Loucy (cell line): ENCODE results near the gene EXOSC1.

ENCODE experiments used
- H2AFZ ChIP-seq: fragments of 200-600 bp; sonication (generic); 2 replicates; pipeline ENCODE4 v1.6.0; 2016; ENCODE audit warnings: antibody characterized with exemption, mild to moderate bottlenecking, low read length, moderate library complexity
- H3F3A ChIP-seq: fragments of 200-600 bp; 2 replicates; pipeline ENCODE4 v1.6.0; 2016; ENCODE audit warnings: antibody characterized with exemption, low read depth, mild to moderate bottlenecking
- H3K27me3 ChIP-seq: fragments of 200-600 bp; sonication (generic); 2 replicates; pipeline ENCODE4 v1.6.1; 2014; ENCODE audit warnings: low read length, mild to moderate bottlenecking; ENCODE audit not compliant: insufficient read depth, poor library complexity, severe bottlenecking
- H3K36me3 ChIP-seq: fragments of 200-600 bp; sonication (generic); 2 replicates; pipeline ENCODE4 v1.6.1; 2016; ENCODE audit warnings: low read length; ENCODE audit not compliant: insufficient read depth
- H3K4me1 ChIP-seq: fragments of 200-600 bp; sonication (generic); 2 replicates; pipeline ENCODE4 v1.5.1; 2014; ENCODE audit warnings: low read length, mild to moderate bottlenecking; ENCODE audit not compliant: insufficient read depth, poor library complexity, severe bottlenecking
- H3K4me2 ChIP-seq: fragments of 200-600 bp; sonication (generic); 2 replicates; pipeline ENCODE4 v1.6.0; 2014; ENCODE audit warnings: antibody characterized with exemption, low read length, low read depth, mild to moderate bottlenecking; ENCODE audit not compliant: poor library complexity, severe bottlenecking
- H3K4me3 ChIP-seq: fragments of 200-600 bp; sonication (generic); 2 replicates; pipeline ENCODE4 v1.5.1; 2014; ENCODE audit warnings: low read length, mild to moderate bottlenecking, mixed read lengths; ENCODE audit not compliant: poor library complexity, severe bottlenecking
- H3K79me2 ChIP-seq: fragments of 200-600 bp; sonication (generic); 2 replicates; pipeline ENCODE4 v1.6.1; 2014; ENCODE audit warnings: low read length; ENCODE audit not compliant: insufficient read depth
- H3K9ac ChIP-seq: fragments of 200-600 bp; sonication (generic); 2 replicates; pipeline ENCODE4 v1.6.0; 2014; ENCODE audit warnings: mild to moderate bottlenecking, low read depth, low read length, moderate library complexity; ENCODE audit not compliant: poor library complexity, severe bottlenecking
- H3K9me2 ChIP-seq: fragments of 200-600 bp; sonication (generic); replicated peaks from 2 replicates; pipeline ENCODE4 v1.6.1; 2016; ENCODE audit warnings: low read depth, low read length, mixed read lengths
- H3K9me3 ChIP-seq: fragments of 200-600 bp; sonication (generic); 2 replicates; pipeline ENCODE4 v1.6.1; 2014; ENCODE audit warnings: mild to moderate bottlenecking, antibody characterized with exemption, low read length, low read depth; ENCODE audit not compliant: insufficient read depth
- H4K20me1 ChIP-seq: fragments of 200-600 bp; sonication (generic); 2 replicates; pipeline ENCODE4 v1.6.0; 2014; ENCODE audit warnings: antibody characterized with exemption, low read length, mild to moderate bottlenecking; ENCODE audit not compliant: insufficient read depth, poor library complexity, severe bottlenecking
- EZH2phosphoT487 ChIP-seq: fragments of 200-600 bp; IDR thresholded peaks from 2 replicates; pipeline ENCODE4 v1.6.1; 2018; ENCODE audit warnings: antibody characterized with exemption, mild to moderate bottlenecking, moderate library complexity, borderline replicate concordance
- TF ChIP-seq, protein P1 (sequence below): fragments of 200-600 bp; sonication (generic); conservative IDR thresholded peaks from 2 replicates; pipeline ENCODE4 v1.5.1; 2014; ENCODE audit warnings: mild to moderate bottlenecking, antibody characterized with exemption, low read length

The EXOSC1 gene

DNA sequence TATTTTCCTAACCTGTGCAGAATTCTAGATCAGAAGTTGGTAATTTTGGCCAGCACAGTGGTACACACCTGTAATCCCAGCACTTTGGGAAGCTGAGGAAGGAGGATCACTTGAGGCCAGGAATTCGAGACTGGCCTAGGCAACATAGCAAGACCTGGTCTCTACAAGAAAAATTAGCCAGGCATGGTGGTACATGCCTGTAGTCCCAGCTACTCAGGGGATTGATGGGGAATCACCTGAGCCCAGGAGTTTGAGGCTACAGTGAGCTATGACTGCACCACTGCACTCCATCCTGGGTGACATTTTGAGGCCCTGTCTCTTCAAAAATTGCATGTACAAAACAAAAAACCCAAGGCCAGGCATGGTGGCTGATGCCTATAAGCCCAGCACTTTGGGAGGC, 11.2 kb downstream of the EXOSC1 start:
- Histone ChIP-seq H3K36me3 (peaks cover 64% of the 10 kb centered on the region; the same call in 1 of the 2 replicates), H3K4me1 (peaks cover 11% of the 10 kb centered on the region), H3K4me2 (no peak overlapping the region), H3K27me3 (no peaks in the 10 kb centered on the region), H3K9ac (no peak overlapping the region), H3K4me3 (no peak overlapping the region), H3K79me2 (peaks cover 26% of the 10 kb centered on the region), H3F3A (no peaks in the 10 kb centered on the region), H4K20me1 (peaks cover 24% of the 10 kb centered on the region), H3K9me2 (no peaks in the 10 kb centered on the region), H3K9me3 (no peaks in the 10 kb centered on the region), H2AFZ (no peak overlapping the region)
- no peak for TF ChIP-seq EZH2phosphoT487
- TF ChIP-seq, protein P1, sequence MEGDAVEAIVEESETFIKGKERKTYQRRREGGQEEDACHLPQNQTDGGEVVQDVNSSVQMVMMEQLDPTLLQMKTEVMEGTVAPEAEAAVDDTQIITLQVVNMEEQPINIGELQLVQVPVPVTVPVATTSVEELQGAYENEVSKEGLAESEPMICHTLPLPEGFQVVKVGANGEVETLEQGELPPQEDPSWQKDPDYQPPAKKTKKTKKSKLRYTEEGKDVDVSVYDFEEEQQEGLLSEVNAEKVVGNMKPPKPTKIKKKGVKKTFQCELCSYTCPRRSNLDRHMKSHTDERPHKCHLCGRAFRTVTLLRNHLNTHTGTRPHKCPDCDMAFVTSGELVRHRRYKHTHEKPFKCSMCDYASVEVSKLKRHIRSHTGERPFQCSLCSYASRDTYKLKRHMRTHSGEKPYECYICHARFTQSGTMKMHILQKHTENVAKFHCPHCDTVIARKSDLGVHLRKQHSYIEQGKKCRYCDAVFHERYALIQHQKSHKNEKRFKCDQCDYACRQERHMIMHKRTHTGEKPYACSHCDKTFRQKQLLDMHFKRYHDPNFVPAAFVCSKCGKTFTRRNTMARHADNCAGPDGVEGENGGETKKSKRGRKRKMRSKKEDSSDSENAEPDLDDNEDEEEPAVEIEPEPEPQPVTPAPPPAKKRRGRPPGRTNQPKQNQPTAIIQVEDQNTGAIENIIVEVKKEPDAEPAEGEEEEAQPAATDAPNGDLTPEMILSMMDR, result no peak

DNA sequence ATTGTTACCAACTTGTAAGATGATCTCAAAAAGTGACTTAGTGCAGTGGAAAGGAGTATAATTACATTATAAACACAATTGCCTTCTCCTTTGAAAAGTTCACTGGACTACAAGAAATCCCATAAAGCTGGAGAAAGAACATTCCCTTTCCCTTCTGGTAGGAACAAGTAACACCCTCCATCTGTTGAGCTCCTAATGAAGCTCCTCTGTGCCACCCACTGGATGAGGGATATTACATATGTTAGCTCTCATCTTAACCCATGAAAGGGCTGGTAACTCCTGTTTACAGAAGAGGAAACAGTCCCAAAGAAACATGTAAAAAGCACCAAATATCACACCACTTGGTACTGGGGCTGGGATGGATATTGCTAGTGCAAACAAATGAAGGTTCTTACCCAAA, 11.8 kb downstream of the EXOSC1 start:
- Histone ChIP-seq H3K9me3 (no peaks in the 10 kb centered on the region), H3K4me1 (peaks cover 14% of the 10 kb centered on the region), H3K4me2 (no peak overlapping the region), H3K9ac (no peak overlapping the region), H3K4me3 (no peak overlapping the region), H3K79me2 (peaks cover 31% of the 10 kb centered on the region), H3F3A (no peaks in the 10 kb centered on the region), H4K20me1 (peaks cover 29% of the 10 kb centered on the region), H3K27me3 (no peaks in the 10 kb centered on the region), H2AFZ (no peak overlapping the region), H3K9me2 (no peaks in the 10 kb centered on the region), H3K36me3 (peaks cover 65% of the 10 kb centered on the region; the same call in 1 of the 2 replicates)
- TF ChIP-seq, protein P1, result no peak
- TF ChIP-seq EZH2phosphoT487, result no peak

DNA sequence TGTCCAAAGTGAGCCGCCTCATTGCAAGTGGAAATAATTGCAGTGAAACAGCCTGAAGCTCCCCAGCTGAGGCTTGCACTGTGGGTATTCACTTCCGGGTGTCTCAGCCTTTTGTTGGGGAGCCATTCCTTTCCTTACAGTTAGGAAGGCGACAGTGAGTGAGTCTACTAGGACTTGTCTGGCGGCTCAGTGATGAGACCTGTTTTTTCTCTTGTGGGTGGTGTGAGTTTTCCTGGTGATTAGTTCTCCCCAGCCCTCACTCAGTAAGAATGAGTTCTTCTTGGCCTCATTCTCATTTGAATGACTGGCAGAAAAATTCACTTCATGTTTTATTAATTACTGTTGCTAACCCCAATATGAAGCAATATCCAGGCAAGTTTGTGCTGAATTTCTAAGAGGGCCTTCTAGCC, 17.2 kb downstream of the EXOSC1 start:
- Histone ChIP-seq H3K4me2 (peak overlapping the region; percentile 92), H3K9me2 (no peaks in the 10 kb centered on the region), H3K9me3 (no peaks in the 10 kb centered on the region), H3K36me3 (peaks cover 42% of the 10 kb centered on the region; the same call in 1 of the 2 replicates), H3K79me2 (peaks cover 70% of the 10 kb centered on the region), H4K20me1 (peaks cover 51% of the 10 kb centered on the region), H3F3A (no peaks in the 10 kb centered on the region), H3K4me1 (peaks cover 27% of the 10 kb centered on the region), H3K27me3 (peaks cover 6% of the 10 kb centered on the region), H3K4me3 (peak overlapping the region; percentile 81), H2AFZ (no peak overlapping the region), H3K9ac (peak overlapping the region; percentile 96)
- TF ChIP-seq, protein P1, result no peak
- no peak for TF ChIP-seq EZH2phosphoT487
